ENCODE results near the gene SPRR4.

DNA sequence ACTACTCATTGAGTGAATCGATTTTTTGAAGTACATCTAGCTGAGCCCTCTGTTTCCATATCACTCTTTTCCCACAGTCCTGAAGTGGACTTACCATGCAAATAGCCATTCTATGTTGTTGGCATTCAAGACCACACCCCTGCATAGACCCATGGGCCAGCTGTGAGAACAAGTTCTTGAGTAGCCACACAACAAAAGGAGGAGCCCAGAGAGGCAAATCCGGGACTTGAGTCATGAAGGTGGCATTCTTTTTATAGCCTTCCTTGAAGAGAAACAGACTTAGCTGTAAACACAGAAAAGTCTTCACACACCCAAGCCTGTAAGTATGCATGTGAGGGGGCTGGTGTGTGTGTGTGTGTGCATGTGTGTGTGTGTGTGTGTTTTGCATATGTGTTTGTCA is 37.3 kb upstream of the SPRR4 start:
- no peak for TF ChIP-seq CTCF (conservative IDR thresholded peaks at IDR 0.05 in 1 of 2, IDR thresholded peaks at IDR 0.05 in 1 of 2; ENCODE audit: extremely low read depth in 1 of 2, insufficient read depth in 1 of 2, low read depth in 1 of 2, low read length in 2 of 2)
- TF ChIP-seq EZH2 (IDR thresholded peaks at IDR 0.05; ENCODE audit: borderline replicate concordance, low read length) = no peak
